ENCODE data around the gene AP5Z1.
A peak's percentile ranks its signal among the peaks of the same experiment; 100 is the strongest.

The AP5Z1 gene

GRCh38 chr7:4772306-4772705, 3.1 kb upstream of the AP5Z1 start:
- Histone ChIP-seq H3K4me1 (ENCODE audit: control insufficient read depth, insufficient read depth, low read length) (peaks cover 10% of the 10 kb centered on the region), H3K27me3 (ENCODE audit: control insufficient read depth, insufficient read depth, low read length) (no peaks in the 10 kb centered on the region), H3K4me3 (ENCODE audit: low read length) (no peak overlapping the region), H3K36me3 (ENCODE audit: control insufficient read depth, insufficient read depth, low read length) (no peaks in the 10 kb centered on the region), H3K9me3 (ENCODE audit: control insufficient read depth, low read length) (no peaks in the 10 kb centered on the region), H3K9ac (ENCODE audit: low read length) (no peak overlapping the region)

GRCh38 chr7:4774007-4774406, 1.4 kb upstream of the AP5Z1 start:
- no peaks in the 10 kb centered on the region for H3K36me3 ChIP-seq (ENCODE audit: control insufficient read depth, insufficient read depth, low read length)
- H3K27me3 ChIP-seq (ENCODE audit: control insufficient read depth, insufficient read depth, low read length) = no peaks in the 10 kb centered on the region
- H3K4me1 ChIP-seq (ENCODE audit: control insufficient read depth, insufficient read depth, low read length) = peaks cover 10% of the 10 kb centered on the region
- H3K9ac ChIP-seq (ENCODE audit: low read length) = no peak overlapping the region
- no peak overlapping the region for H3K4me3 ChIP-seq (ENCODE audit: low read length)
- H3K9me3 ChIP-seq (ENCODE audit: control insufficient read depth, low read length) = no peaks in the 10 kb centered on the region

- Histone ChIP-seq H3K9me3 (ENCODE audit: control insufficient read depth, low read length) (no peaks in the 10 kb centered on the region), H3K4me3 (ENCODE audit: low read length) (peak overlapping the region; percentile 91), H3K4me1 (ENCODE audit: control insufficient read depth, insufficient read depth, low read length) (peaks cover 10% of the 10 kb centered on the region), H3K9ac (ENCODE audit: low read length) (peak overlapping the region; percentile 96), H3K27me3 (ENCODE audit: control insufficient read depth, insufficient read depth, low read length) (no peaks in the 10 kb centered on the region), H3K36me3 (ENCODE audit: control insufficient read depth, insufficient read depth, low read length) (no peaks in the 10 kb centered on the region)
Observed at GRCh38 chr7:4774658-4775249, 669 bp upstream of the AP5Z1 start.

- H3K27me3 ChIP-seq (ENCODE audit: control insufficient read depth, insufficient read depth, low read length) = no peaks in the 10 kb centered on the region
- H3K4me3 ChIP-seq (ENCODE audit: low read length) = peak overlapping the region; percentile 91
- peaks cover under 1% of the 10 kb centered on the region for H3K36me3 ChIP-seq (ENCODE audit: control insufficient read depth, insufficient read depth, low read length)
- no peaks in the 10 kb centered on the region for H3K9me3 ChIP-seq (ENCODE audit: control insufficient read depth, low read length)
- H3K4me1 ChIP-seq (ENCODE audit: control insufficient read depth, insufficient read depth, low read length) = peaks cover 10% of the 10 kb centered on the region
- peak overlapping the region; percentile 96 for H3K9ac ChIP-seq (ENCODE audit: low read length)
Observed at GRCh38 chr7:4775848-4776623, 613 bp downstream of the AP5Z1 start.

GRCh38 chr7:4779118-4779517, 3.7 kb downstream of the AP5Z1 start:
- Histone ChIP-seq H3K4me3 (ENCODE audit: low read length) (no peak overlapping the region), H3K27me3 (ENCODE audit: control insufficient read depth, insufficient read depth, low read length) (no peaks in the 10 kb centered on the region), H3K9me3 (ENCODE audit: control insufficient read depth, low read length) (no peaks in the 10 kb centered on the region), H3K4me1 (ENCODE audit: control insufficient read depth, insufficient read depth, low read length) (peaks cover 6% of the 10 kb centered on the region), H3K9ac (ENCODE audit: low read length) (no peak overlapping the region), H3K36me3 (ENCODE audit: control insufficient read depth, insufficient read depth, low read length) (peaks cover 9% of the 10 kb centered on the region)

GRCh38 chr7:4781366-4782069, 6.1 kb downstream of the AP5Z1 start:
- Histone ChIP-seq H3K9ac (ENCODE audit: low read length) (no peak overlapping the region), H3K4me1 (ENCODE audit: control insufficient read depth, insufficient read depth, low read length) (no peaks in the 10 kb centered on the region), H3K4me3 (ENCODE audit: low read length) (no peak overlapping the region), H3K27me3 (ENCODE audit: control insufficient read depth, insufficient read depth, low read length) (no peaks in the 10 kb centered on the region), H3K36me3 (ENCODE audit: control insufficient read depth, insufficient read depth, low read length) (peaks cover 9% of the 10 kb centered on the region), H3K9me3 (ENCODE audit: control insufficient read depth, low read length) (no peaks in the 10 kb centered on the region)

- H3K4me3 ChIP-seq (ENCODE audit: low read length) = no peak overlapping the region
- H3K36me3 ChIP-seq (ENCODE audit: control insufficient read depth, insufficient read depth, low read length) = peaks cover 9% of the 10 kb centered on the region
- no peaks in the 10 kb centered on the region for H3K9me3 ChIP-seq (ENCODE audit: control insufficient read depth, low read length)
- no peak overlapping the region for H3K9ac ChIP-seq (ENCODE audit: low read length)
- H3K27me3 ChIP-seq (ENCODE audit: control insufficient read depth, insufficient read depth, low read length) = no peaks in the 10 kb centered on the region
- no peaks in the 10 kb centered on the region for H3K4me1 ChIP-seq (ENCODE audit: control insufficient read depth, insufficient read depth, low read length)
Observed at GRCh38 chr7:4782333-4783291, 7.2 kb downstream of the AP5Z1 start.

GRCh38 chr7:4783292-4783652, 7.8 kb downstream of the AP5Z1 start:
- Histone ChIP-seq H3K36me3 (ENCODE audit: control insufficient read depth, insufficient read depth, low read length) (peaks cover 9% of the 10 kb centered on the region), H3K4me3 (ENCODE audit: low read length) (no peak overlapping the region), H3K27me3 (ENCODE audit: control insufficient read depth, insufficient read depth, low read length) (no peaks in the 10 kb centered on the region), H3K4me1 (ENCODE audit: control insufficient read depth, insufficient read depth, low read length) (no peaks in the 10 kb centered on the region), H3K9me3 (ENCODE audit: control insufficient read depth, low read length) (no peaks in the 10 kb centered on the region), H3K9ac (ENCODE audit: low read length) (no peak overlapping the region)

GRCh38 chr7:4783762-4784351, 8.4 kb downstream of the AP5Z1 start:
- Histone ChIP-seq H3K4me3 (ENCODE audit: low read length) (no peak overlapping the region), H3K36me3 (ENCODE audit: control insufficient read depth, insufficient read depth, low read length) (peaks cover 9% of the 10 kb centered on the region)

GRCh38 chr7:4784799-4785198, 9.4 kb downstream of the AP5Z1 start:
- Histone ChIP-seq H3K27me3 (ENCODE audit: control insufficient read depth, insufficient read depth, low read length) (no peaks in the 10 kb centered on the region), H3K36me3 (ENCODE audit: control insufficient read depth, insufficient read depth, low read length) (peaks cover 9% of the 10 kb centered on the region), H3K4me3 (ENCODE audit: low read length) (no peak overlapping the region), H3K9me3 (ENCODE audit: control insufficient read depth, low read length) (no peaks in the 10 kb centered on the region), H3K9ac (ENCODE audit: low read length) (no peak overlapping the region), H3K4me1 (ENCODE audit: control insufficient read depth, insufficient read depth, low read length) (no peaks in the 10 kb centered on the region)

More at GRCh38 chr7:4783762-4784351, 8.4 kb downstream of the AP5Z1 start:
- no peak overlapping the region for H3K9ac ChIP-seq (ENCODE audit: low read length)
- no peaks in the 10 kb centered on the region for H3K27me3 ChIP-seq (ENCODE audit: control insufficient read depth, insufficient read depth, low read length)
- H3K9me3 ChIP-seq (ENCODE audit: control insufficient read depth, low read length) = no peaks in the 10 kb centered on the region
- no peaks in the 10 kb centered on the region for H3K4me1 ChIP-seq (ENCODE audit: control insufficient read depth, insufficient read depth, low read length)

- Histone ChIP-seq H3K36me3 (ENCODE audit: control insufficient read depth, insufficient read depth, low read length) (peaks cover 9% of the 10 kb centered on the region), H3K4me1 (ENCODE audit: control insufficient read depth, insufficient read depth, low read length) (no peaks in the 10 kb centered on the region), H3K9ac (ENCODE audit: low read length) (no peak overlapping the region), H3K27me3 (ENCODE audit: control insufficient read depth, insufficient read depth, low read length) (no peaks in the 10 kb centered on the region), H3K9me3 (ENCODE audit: control insufficient read depth, low read length) (no peaks in the 10 kb centered on the region), H3K4me3 (ENCODE audit: low read length) (no peak overlapping the region)
Observed at GRCh38 chr7:4785371-4785770, 9.9 kb downstream of the AP5Z1 start.
